ENCODE data around the gene UBE2E1.

UBE2E1 gene

GRCh38 chr3:23931597-23931996 lies 125.8 kb downstream of the UBE2E1 start:
- no peak overlapping the region for H3K4me3 ChIP-seq (ENCODE audit: low read depth, low read length)
- TF ChIP-seq CTCF (IDR thresholded peaks at IDR 0.05; ENCODE audit: low read depth, low read length) (no peak), MYC (IDR thresholded peaks at IDR 0.05; ENCODE audit: low read depth, low read length) (no peak), POLR2A (IDR thresholded peaks at IDR 0.05; ENCODE audit: extremely low read depth, insufficient read length) (no peak), MAX (IDR thresholded peaks at IDR 0.05; ENCODE audit: low read depth, low read length) (no peak)
- no peak for DNase-seq (ENCODE audit: low read depth)

GRCh38 chr3:23932571-23932970 lies 126.8 kb downstream of the UBE2E1 start:
- DNase-seq (ENCODE audit: low read depth): no peak
- TF ChIP-seq CTCF (IDR thresholded peaks at IDR 0.05; ENCODE audit: low read depth, low read length) (no peak), MYC (IDR thresholded peaks at IDR 0.05; ENCODE audit: low read depth, low read length) (no peak), MAX (IDR thresholded peaks at IDR 0.05; ENCODE audit: low read depth, low read length) (no peak), POLR2A (IDR thresholded peaks at IDR 0.05; ENCODE audit: extremely low read depth, insufficient read length) (no peak)
- H3K4me3 ChIP-seq (ENCODE audit: low read depth, low read length): no peak overlapping the region

- no peak overlapping the region for H3K4me3 ChIP-seq (ENCODE audit: low read depth, low read length)
- no peak for DNase-seq (ENCODE audit: low read depth)
- no peak for TF ChIP-seq CTCF (IDR thresholded peaks at IDR 0.05; ENCODE audit: low read depth, low read length)
- no peak for TF ChIP-seq MYC (IDR thresholded peaks at IDR 0.05; ENCODE audit: low read depth, low read length)
- no peak for TF ChIP-seq POLR2A (IDR thresholded peaks at IDR 0.05; ENCODE audit: extremely low read depth, insufficient read length)
- no peak for TF ChIP-seq MAX (IDR thresholded peaks at IDR 0.05; ENCODE audit: low read depth, low read length)
Observed at GRCh38 chr3:23934253-23934652, 128.5 kb downstream of the UBE2E1 start.

GRCh38 chr3:23937296-23937695 lies 131.5 kb downstream of the UBE2E1 start:
- TF ChIP-seq MYC (IDR thresholded peaks at IDR 0.05; ENCODE audit: low read depth, low read length) (no peak), MAX (IDR thresholded peaks at IDR 0.05; ENCODE audit: low read depth, low read length) (no peak), POLR2A (IDR thresholded peaks at IDR 0.05; ENCODE audit: extremely low read depth, insufficient read length) (no peak), CTCF (IDR thresholded peaks at IDR 0.05; ENCODE audit: low read depth, low read length) (no peak)
- DNase-seq (ENCODE audit: low read depth): no peak
- H3K4me3 ChIP-seq (ENCODE audit: low read depth, low read length): no peak overlapping the region

- TF ChIP-seq CTCF (IDR thresholded peaks at IDR 0.05; ENCODE audit: low read depth, low read length) (no peak), MYC (IDR thresholded peaks at IDR 0.05; ENCODE audit: low read depth, low read length) (no peak)
- peak; percentile 76 for DNase-seq (ENCODE audit: low read depth)
- no peak overlapping the region for H3K4me3 ChIP-seq (ENCODE audit: low read depth, low read length)
Observed at GRCh38 chr3:23938688-23939087, 132.9 kb downstream of the UBE2E1 start.

GRCh38 chr3:23940775-23941174 lies 135.0 kb downstream of the UBE2E1 start:
- no peak for DNase-seq (ENCODE audit: low read depth)

More at GRCh38 chr3:23940775-23941174, 135.0 kb downstream of the UBE2E1 start:
- H3K4me3 ChIP-seq (ENCODE audit: low read depth, low read length): no peak overlapping the region
- no peak for TF ChIP-seq MYC (IDR thresholded peaks at IDR 0.05; ENCODE audit: low read depth, low read length)

All from NB4 (cell line).